Ishikawa (cell line): ENCODE results near the gene GPR25.

Experiments
- CEBPB ChIP-seq: IDR thresholded peaks from 2 replicates; pipeline ENCODE4 v1.6.1; 2012
- EP300 ChIP-seq: IDR thresholded peaks from 2 replicates; pipeline ENCODE4 v1.6.1; 2012; ENCODE audit warnings: borderline replicate concordance
- FOXM1 ChIP-seq: IDR thresholded peaks from 2 replicates; pipeline ENCODE4 v1.6.1; 2012; ENCODE audit warnings: low read depth, borderline replicate concordance
- NFIC ChIP-seq: IDR thresholded peaks from 2 replicates; pipeline ENCODE4 v1.6.1; 2012
- TAF1 ChIP-seq: IDR thresholded peaks from 2 replicates; pipeline ENCODE4 v1.6.1; 2012; ENCODE audit warnings: low read depth, mild to moderate bottlenecking
- TEAD4 ChIP-seq: IDR thresholded peaks from 2 replicates; pipeline ENCODE4 v1.6.1; 2012
- YY1 ChIP-seq: IDR thresholded peaks from 2 replicates; pipeline ENCODE4 v1.6.1; 2012; ENCODE audit warnings: low read depth
- ZBTB7A ChIP-seq: IDR thresholded peaks from 2 replicates; pipeline ENCODE4 v1.6.1; 2012; ENCODE audit warnings: low read depth
- TF ChIP-seq, protein P1 (sequence below): IDR thresholded peaks from 2 replicates; pipeline ENCODE4 v1.6.1; 2012
- TF ChIP-seq, protein P2 (sequence below): IDR thresholded peaks from 2 replicates; pipeline ENCODE4 v1.6.1; 2012; ENCODE audit warnings: low read depth, mild to moderate bottlenecking

DNA sequence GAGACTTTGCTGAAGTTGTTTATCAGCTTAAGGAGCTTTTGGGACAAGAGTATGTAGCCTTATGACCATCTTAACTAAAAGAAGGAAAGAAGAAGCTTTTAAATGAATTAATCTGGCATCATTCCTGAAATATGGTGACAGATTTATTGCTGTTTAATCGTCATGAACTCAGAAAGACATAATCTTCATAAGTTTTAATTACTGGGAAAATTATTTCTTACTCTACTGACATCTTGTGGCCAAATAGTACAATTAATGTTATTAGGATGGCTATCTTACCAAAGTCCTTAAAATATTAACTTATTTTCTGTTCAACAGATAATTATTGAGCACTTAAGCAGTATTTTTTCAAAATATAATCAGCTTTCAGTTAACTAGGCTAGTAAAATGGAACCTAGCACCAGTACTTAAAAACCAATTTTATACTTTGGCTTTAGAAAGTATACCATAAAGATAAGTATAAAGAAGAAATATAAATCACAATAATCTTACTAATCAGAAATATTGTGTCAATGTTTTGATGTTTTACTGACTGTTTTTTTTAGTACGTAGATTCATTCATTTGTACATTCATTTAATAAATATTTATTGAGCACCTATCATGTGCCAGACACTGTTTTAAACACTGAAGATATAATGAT lies 34.7 kb upstream of the GPR25 start:
- TF ChIP-seq NFIC, result no peak
- TF ChIP-seq CEBPB, result no peak
- TF ChIP-seq TEAD4, result no peak
- no peak for TF ChIP-seq EP300
- no peak for TF ChIP-seq ZBTB7A
- no peak for TF ChIP-seq FOXM1
- TF ChIP-seq TAF1, result no peak
- TF ChIP-seq, protein P1, sequence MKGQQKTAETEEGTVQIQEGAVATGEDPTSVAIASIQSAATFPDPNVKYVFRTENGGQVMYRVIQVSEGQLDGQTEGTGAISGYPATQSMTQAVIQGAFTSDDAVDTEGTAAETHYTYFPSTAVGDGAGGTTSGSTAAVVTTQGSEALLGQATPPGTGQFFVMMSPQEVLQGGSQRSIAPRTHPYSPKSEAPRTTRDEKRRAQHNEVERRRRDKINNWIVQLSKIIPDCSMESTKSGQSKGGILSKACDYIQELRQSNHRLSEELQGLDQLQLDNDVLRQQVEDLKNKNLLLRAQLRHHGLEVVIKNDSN, result no peak
- TF ChIP-seq, protein P2, sequence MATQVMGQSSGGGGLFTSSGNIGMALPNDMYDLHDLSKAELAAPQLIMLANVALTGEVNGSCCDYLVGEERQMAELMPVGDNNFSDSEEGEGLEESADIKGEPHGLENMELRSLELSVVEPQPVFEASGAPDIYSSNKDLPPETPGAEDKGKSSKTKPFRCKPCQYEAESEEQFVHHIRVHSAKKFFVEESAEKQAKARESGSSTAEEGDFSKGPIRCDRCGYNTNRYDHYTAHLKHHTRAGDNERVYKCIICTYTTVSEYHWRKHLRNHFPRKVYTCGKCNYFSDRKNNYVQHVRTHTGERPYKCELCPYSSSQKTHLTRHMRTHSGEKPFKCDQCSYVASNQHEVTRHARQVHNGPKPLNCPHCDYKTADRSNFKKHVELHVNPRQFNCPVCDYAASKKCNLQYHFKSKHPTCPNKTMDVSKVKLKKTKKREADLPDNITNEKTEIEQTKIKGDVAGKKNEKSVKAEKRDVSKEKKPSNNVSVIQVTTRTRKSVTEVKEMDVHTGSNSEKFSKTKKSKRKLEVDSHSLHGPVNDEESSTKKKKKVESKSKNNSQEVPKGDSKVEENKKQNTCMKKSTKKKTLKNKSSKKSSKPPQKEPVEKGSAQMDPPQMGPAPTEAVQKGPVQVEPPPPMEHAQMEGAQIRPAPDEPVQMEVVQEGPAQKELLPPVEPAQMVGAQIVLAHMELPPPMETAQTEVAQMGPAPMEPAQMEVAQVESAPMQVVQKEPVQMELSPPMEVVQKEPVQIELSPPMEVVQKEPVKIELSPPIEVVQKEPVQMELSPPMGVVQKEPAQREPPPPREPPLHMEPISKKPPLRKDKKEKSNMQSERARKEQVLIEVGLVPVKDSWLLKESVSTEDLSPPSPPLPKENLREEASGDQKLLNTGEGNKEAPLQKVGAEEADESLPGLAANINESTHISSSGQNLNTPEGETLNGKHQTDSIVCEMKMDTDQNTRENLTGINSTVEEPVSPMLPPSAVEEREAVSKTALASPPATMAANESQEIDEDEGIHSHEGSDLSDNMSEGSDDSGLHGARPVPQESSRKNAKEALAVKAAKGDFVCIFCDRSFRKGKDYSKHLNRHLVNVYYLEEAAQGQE, result no peak
- TF ChIP-seq YY1, result no peak
